Measurements from ENCODE around the gene SLC1A3.
"Not testable (repeated sequence)": the region's sequence is repeated elsewhere in the genome, so short reads cannot be mapped to it uniquely, and the experiment has no call there.

SLC1A3 gene

DNA sequence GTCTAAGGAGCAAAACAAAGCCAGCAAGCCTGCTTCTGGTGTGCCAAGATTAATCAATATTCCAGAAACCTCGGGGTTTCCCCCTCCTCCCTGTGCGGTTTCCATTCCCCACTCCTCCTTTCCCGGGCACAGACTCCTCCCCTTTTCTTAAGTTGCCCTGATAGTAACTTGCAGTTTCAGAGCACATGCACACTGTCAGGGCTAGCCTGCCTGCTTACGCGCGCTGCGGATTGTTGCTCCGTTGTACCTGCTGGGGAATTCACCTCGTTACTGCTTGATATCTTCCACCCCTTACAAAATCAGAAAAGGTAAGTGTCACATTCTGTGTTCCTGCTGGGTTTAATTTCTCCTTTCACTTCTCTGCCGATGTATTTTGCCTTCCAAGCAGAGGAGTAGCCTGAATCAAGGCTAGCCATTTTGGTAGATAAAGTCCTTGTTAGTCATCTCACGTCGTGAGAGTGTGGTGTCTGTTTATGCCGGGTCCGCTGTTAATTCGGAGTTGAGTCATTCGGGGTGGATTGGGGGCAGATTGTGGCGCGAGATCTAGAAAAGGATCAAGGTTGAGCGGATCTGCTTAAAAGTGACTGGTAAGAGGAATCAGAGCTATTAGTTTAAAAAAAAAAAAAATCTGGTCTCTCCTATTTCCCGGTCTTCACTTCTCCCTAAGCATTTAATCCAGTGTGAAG lies at the start of gene SLC1A3:
TSS of gene SLC1A3 (plus strand) at position 179 of the 686 bp plus-strand sequence. CDS start 1,818 bp downstream, outside the sequence.
- DNase-seq (ENCODE audit: low read depth), result no peak

DNA sequence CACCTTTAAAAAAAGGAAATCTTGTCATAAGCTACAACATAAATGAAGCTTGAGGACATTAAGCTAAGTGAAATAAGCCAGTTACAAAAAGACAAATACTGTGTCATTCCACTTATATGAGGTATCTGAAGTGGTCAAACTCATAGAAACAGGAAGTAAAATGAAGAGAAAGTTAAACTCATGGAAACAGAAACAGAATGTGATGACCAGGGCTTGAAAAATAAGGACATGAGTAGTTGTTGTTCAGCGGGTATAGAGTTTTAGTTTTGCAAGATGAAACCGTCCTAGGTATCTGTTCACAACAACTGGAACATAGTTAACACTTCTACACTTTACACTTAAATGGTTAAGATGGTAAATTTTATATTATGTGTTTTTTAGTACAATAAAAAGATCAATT lies 47.8 kb upstream of the SLC1A3 start:
- DNase-seq (ENCODE audit: low read depth), result no peak

DNA sequence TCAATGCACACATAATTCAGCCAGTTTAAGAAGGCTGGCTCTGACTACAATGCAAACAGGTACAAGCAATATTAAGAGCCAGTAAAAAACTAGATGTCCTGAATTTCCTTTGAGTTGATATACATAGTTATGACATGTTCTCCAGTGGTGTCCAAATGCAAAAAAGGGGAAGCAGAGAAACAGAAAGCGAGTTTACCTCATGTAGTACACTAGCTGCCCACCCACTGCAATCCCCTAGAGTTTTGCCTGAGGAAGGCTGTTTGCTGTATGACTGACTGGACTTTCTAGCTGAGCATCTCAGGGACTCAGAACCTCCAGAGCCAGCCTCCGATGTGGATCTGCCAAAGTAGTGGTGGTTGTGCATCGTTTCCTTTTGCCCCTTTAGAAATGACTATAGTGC lies 44.8 kb upstream of the SLC1A3 start:
- DNase-seq (ENCODE audit: low read depth), result no peak

DNA sequence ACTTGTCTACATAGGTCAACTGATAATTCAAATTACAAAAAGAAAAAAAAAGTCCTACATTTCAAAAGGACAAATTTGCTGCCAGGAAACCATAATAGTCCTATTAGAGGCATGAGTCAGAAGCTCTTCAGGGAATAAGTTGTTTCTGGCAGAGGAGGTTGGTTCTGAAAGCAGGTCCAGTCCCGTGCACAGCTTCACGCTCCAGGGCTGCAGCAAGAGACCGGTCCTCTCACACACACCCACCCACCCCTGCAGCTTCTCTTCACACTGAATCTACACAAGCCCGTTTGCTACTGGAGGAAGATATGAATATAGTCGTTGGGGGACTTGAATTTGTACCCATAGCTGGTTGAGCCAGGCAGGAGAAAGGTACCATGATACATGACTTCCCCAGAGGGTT lies 36.9 kb upstream of the SLC1A3 start:
- DNase-seq (ENCODE audit: low read depth), result no peak

DNA sequence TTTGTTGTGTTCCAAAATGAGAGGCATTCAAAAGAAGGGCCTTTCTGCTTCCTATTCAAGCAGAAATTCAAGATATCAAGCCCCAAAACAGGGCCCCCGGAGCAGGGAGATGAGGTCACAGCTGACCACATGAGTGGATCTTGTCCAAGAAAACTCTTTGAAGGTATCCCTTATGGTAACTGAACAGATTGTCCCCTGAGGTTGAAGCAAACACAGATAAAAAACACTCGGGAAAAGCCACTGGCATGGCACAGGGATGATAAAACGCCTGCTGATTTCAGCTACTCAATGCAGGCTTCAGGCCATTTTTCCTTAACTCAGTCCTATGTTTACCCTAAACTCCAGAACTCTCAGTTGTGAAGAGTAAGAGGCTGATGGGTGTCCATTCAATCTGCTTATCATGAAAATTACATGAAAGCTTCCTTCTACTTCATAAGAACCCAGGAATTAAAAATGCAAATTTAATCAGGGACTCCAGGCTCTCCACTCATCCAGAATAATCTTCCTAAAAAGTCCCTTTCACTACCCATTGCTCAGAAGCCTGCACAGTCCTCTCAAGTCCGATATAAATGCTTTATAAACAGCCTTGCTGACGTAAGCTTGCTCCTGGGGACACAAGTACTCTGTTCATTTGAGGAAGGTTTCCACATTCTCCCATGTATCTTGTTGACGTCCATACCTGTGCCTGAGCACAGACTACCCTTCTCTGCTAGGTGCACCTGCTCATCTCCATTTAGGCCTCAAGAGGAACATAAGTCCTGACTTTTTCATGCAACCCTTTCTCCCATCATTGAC lies 35.9 kb upstream of the SLC1A3 start:
- DNase-seq (ENCODE audit: low read depth), result no peak

DNA sequence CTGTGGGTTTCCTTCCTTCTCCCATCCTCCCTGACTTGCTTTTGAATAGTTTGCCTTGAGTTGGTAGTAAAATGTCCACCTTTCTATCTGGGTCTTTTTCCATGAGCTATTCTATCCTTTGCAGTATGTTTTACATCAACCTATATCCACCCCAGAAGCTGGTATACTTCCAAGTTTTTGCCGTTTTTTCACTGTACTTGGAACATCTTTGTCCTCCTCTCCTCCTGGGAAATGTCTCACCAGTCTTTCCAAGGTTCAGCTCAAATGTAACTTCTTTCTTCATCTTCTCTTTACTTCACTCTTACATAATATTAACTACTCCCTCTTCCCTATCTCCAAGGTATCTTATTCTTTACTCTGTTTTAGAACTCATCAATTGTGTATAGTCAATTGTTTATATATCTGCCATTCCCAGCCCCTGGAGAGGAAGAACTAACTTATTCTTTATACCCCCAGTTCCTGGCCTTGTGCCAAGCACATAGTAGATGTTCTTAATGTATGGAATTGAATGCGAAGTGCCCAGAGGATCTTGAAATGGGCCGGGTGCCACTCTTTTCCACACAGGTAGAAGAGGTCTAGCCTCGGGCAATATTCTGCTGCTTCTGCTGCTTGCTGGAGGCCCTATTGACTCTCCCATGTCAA lies 34.9 kb upstream of the SLC1A3 start:
- no peak for DNase-seq (ENCODE audit: low read depth)

DNA sequence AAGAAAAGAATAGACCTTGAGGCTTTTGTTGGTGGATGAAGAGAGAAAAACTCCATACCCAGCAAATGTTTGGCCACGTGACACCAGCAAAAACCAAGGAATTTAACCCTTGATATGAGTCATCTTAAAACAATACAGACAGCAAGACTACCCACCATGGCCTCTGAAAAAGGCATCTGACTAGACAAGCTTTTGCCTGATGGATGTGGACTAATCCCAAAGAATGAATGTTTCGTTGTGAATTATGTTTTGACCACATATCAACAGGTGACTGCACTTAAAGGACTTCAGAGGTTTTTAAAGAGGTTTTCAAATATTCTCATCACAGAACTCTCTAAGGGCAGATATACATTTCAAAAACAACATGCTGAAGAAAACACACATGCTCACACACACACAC lies 33.0 kb upstream of the SLC1A3 start:
- DNase-seq (ENCODE audit: low read depth), result no peak

DNA sequence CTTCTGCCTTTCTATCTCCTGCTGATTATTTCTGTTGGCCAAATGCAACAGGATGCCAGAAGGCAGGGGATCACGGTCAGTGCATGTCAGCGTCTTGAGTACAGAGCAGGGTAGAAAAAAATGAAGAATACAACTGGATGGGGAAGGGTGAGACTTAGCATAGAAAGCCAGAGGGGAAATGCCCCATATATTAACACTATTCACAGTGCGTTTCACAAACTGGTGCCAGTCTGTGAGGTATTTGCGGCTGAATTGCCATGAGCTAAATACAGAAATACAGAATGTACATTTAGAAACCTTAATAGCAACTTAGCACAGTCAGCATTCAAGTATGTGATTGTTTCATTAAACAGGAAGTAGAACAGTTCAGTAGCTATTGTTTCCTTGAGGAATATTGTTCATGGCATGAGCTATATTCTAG lies 31.0 kb upstream of the SLC1A3 start:
- no peak for DNase-seq (ENCODE audit: low read depth)

DNA sequence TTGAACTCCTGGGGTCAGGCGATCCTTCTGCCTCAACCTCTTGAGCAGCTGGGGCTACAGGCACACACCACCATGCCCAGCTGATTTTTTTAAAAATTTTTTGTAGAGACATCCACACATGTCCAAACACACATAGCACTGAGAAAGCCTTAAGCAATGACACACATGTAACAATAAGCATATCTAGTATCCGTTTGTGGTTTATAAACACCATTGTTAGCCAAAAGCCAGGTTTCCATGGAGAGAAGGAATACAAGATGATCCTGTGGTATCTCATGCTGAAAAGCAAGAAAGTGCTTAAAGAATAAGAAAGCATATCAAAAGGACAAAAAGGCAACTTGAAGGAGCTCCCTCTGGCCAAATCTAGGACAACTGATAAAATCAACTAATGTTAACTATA lies 29.7 kb upstream of the SLC1A3 start:
- no peak for DNase-seq (ENCODE audit: low read depth)

DNA sequence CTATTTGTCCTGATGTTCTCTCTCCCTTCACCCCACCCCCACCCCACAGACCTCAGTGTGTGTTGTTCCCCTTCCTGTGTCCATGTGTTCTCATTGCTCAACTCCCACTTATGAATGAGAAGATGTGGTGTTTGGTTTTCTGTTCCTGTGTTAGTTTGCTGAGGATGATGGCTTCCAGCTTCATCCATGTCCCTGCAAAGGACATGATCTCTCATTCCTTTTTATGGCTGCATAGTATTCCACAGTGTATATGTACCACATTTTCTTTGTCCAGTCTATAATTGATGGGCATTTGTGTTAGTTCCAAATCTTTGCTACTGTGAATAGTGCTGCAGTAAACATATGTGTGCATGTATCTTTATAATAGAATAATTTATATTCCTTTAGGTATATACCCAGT lies 26.5 kb upstream of the SLC1A3 start:
- not testable (repeated sequence) for DNase-seq (ENCODE audit: low read depth)

DNA sequence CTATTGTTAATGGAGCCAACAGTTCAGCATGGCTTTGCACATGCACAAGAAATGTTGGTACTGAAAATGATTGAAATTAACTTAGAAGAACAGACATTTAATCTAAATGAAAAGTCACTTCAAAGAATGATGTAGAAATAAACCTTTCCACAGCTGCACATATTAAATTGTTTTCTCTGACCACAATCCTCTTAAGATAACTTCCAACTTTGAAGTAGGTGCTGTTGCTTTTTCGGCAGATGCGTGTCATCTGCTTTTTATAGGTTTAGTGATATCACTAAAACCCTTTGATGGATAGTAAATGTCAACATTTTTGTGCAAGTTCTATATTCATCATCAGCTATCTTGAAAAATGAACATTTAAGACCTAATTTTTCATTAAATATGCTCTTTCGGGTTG lies 25.3 kb upstream of the SLC1A3 start:
- DNase-seq (ENCODE audit: low read depth), result no peak

DNA sequence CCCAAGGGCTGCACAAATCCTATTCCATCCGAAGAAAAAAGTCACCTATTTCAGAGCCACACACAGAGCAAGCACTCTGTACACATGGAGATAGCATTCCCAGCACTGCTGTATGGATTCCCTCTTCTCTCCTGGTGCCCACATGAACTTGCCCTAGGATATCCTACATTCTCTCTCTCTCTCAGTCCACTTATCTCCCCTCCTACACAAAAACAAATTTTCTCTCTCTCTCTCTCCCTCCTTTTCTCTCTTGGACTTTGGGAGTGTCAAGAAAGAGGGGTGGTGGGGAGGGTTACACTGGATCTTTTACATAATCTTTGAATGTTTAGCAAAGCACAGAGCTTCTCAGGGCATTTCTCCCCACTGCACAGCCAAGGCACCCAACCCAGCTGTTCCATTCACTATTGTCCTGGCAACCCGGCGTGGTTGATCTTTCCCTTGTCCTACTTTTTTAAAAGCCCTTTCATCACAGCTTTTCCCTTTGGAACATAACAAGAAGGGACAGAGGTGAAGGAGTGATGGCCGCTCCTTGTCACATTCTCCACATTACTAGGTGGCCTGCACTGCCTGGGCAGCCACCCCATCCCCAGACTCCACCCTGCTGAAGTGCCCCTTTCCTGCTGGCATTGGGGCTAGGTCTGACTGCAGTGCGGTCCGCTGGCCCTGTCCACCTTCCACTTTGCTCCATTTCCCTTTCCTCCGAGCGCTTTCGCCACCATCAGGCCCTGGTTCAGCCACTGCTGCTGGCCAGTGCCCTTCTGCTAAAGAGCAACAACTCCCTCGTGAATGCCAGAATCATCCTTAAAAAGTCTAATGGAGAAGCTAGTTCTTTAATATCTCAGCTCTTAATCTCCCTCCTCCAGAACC lies 22.2 kb upstream of the SLC1A3 start:
- no peak for DNase-seq (ENCODE audit: low read depth)

DNA sequence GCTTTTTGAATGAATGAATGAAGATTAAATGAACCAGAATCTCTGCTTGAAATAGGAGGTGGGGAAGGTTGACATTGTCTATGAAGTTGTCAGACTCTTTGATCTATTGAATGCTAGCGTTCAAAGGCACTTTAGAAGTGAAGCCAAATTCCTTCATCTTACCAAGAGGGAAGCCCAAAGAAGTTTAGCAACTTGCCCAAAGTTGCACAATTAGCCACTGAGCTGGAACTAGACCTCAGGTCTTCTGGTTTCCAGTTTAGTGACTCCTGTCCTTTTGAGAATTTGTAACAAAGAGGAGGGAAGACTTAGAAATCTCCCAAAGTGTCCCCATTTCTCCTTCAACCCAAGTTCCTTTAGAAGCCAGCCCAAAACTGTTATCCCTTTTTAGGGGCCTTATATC lies 20.7 kb upstream of the SLC1A3 start:
- DNase-seq (ENCODE audit: low read depth), result no peak

DNA sequence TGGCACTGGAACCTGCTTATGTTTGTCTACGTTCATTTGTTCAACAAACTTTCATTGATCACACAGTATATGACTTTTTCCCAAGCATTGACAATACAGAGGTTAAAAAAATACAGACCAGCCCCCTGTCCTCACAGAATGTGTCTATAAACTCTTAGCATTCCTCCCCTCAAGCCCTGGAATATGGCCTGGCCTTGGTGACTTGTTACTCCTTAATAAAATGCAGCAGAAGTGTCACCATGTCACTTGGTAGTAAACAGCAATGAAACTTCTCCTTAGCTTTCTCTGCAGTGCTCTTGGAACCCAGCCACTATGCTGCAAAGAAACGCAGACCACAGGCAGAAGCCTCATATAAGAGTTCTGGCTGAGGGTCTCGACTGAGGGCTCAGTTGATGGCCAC lies 19.1 kb upstream of the SLC1A3 start:
- DNase-seq (ENCODE audit: low read depth), result no peak

DNA sequence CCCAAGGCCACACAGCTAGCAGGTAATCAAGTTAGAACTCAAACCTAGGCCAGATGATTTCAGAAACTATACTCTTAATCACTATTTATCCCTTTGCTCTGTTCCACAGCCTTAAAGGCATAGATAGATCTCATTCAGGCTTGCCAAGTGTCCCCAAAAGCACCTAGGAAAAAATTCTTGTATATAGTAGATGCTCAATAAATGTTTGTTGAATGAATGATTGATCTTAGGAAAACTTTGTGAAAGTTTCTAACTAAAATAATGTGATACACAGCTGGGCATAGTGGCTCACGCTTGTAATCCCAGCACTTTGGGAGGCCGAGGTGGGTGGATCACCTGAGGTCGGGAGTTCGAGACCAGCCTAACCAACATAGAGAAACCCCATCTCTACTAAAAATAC lies 16.7 kb upstream of the SLC1A3 start:
- DNase-seq (ENCODE audit: low read depth), result not testable (repeated sequence)

DNA sequence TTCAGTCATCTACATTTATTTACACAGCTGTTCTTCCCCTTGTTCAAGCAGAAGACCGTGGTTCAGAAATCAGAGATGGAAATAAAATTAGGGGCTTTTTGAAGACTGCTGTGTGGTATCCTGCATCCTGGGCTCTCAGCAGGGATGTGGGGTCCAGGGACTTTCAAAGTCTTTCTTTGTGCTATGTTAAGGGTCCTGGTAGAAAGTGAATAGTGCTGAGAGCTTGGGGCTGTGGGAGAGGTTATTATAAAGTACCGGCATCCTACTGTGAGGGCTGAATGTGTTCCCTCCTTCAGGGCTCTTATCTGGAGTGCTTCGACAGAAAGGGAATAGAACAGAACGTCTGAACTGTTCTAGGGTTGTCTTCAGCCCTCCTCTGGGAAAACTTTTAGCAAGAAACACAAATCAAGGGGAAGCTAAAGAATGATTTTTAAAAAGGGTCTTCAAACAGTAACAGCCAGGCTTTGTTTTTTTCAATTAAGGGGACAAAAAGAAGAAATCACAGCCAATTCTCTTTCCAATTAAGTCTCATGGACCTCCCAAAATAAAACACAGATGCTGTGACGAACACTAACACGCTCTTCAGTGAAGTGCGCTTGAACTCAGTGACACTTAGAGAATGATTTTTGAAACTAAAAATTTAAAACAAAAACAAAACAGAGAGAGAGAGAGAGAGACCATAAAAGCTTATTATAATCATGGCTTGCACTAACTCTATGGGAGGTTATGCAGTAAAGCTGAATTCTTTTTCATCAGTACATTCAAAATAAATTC lies 15.7 kb upstream of the SLC1A3 start:
- no peak for DNase-seq (ENCODE audit: low read depth)

DNA sequence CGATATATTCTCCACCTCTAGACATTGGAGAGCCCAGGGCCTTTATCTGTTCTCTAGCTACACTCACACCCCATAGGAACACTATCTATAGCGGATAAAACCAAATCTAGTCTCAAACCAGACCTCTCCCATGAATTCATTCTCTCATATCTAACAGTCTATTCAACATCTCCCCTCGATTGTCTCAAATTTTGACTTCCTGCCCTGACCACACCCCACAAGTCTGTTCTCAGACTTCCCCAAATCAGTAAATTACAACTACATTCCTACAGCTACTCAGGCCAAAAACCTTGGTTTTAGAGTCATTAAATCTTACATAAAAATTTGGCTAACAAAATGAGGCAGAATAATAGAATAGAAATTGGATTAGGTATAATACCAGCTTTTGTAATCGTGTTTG lies 12.5 kb upstream of the SLC1A3 start:
- DNase-seq (ENCODE audit: low read depth), result no peak

DNA sequence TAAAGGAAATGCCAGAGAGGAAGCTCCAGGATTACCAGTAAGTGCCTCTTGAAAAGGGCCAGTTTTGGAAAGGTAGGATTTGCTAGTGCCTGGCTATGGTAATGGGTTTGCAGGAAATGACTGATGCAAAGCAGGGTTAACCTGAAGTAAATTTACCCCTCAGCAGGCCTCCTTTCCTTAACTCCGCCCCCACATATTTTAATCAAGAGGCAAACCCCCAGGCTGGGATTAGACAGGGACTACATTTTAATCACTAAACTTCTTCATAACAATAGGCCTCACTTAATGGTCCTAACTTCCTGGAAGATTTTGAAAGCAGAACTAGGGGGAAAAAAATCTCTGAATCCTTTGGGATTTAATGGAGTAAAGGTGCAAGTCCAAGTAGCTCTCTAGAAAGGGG lies 10.2 kb upstream of the SLC1A3 start:
- no peak for DNase-seq (ENCODE audit: low read depth)

DNA sequence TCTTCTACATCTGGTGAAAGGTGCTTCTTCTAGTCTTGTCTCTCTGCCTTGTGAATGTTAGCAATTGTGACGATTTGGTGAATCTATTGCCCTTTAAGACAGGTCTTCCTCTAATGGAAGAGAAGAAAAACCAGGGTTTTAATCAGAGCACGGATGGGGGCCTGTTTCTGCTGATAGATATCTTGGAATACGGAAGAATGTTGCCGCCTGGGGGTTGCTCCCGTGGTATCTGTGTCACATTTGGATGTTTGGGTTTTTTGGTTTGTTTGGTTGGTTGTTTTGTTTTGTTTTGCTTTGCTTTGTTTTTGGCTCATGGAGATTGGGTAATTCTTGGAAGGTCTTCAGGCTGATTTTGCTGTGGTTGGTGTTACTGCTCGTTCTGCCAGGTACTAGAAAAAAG lies 9.7 kb upstream of the SLC1A3 start:
- no peak for DNase-seq (ENCODE audit: low read depth)

DNA sequence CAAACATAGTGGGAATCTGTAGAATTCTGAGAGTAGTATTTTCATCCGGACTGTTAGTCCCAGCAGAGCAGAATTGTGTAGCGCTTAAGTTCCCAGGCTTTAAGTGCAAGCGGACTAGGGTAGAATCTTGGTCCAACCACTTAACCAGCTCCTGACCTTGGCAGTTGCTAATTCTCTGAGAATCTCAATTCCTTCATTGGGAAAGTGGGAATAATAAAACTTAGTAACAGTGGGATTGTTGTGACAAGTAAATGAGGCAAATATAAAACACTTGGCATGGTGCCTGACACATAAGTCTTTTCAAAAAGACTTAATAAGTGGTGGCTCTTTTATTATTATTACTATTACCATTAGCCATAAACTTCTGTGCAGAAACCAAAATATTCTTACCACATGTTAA lies 8.4 kb upstream of the SLC1A3 start:
- no peak for DNase-seq (ENCODE audit: low read depth)

DNA sequence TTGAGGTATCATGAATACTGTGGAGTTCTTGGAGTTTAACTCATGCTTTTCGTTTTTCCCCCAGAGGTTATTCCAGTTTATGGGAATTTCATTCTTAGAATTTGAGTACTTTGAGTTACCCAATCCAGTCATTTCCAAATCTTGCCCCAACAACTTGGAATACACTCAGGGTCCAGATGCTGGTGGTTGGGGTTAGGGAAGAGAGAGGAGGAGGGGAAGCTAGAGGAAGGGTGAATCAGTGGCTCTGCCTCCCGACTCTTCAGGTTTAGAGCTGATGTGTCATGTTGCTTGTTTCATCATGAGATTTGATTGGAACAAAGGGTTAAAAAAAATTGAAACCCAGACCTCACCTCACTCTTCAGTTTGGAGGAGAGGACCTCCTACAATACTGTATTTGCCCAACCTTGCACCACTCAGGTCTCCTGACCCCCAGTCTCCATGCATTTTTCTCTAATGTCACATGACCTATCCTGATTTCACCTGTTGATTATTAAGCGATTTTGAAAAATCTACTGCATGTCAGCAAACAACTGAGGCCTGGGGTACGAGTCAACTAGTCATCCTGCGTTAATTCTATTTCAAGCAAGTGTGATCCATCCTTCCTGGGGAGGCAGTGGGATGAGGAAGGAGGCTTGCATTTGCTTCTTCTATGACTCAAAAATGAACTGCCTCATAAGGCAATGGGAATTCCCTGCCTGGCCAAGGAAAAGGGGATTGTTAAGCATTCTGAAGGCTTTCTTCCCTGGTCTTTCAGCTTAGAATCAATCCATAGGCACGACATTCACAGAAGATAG lies 6.2 kb upstream of the SLC1A3 start:
- no peak for DNase-seq (ENCODE audit: low read depth)
